Activated CD8-positive, alpha-beta T cell treated with anti-CD3 and anti-CD28 coated beads for 36 hours (primary cell): ENCODE results near the gene PHEX. TPM values are rescaled to one million over a fixed set of nuclear protein-coding genes. Genes with fewer than 3 reads are reported as not detected.

Experiments used
- ATAC-seq: fragments of 200-7000 bp; cut with Tn5 transposase; one replicate; pipeline ENCODE4 v1.10.0; 2021; ENCODE audit warnings: mild to moderate bottlenecking, moderate library complexity
- CTCF ChIA-PET: fragments of 350-600 bp; sonication (Branson Sonifier 250); formaldehyde crosslinking; loops from one replicate; lab custom pipeline; 2021; ENCODE audit warnings: antibody characterized with exemption; lab: Charles Lee
- POLR2A ChIA-PET: fragments of 350-600 bp; sonication (Branson Sonifier 250); formaldehyde crosslinking; loops from one replicate; lab custom pipeline; 2021; ENCODE audit warnings: antibody characterized with exemption; lab: Charles Lee
- DNase-seq: peaks from one replicate; pipeline ENCODE4 v3.0.0-alpha.2; 2020
- H3K27ac Mint-ChIP-seq: one replicate; pipeline ENCODE4 v1.8.0; 2021; ENCODE audit warnings: mild to moderate bottlenecking, mixed read lengths
- H3K27me3 Mint-ChIP-seq: one replicate; pipeline ENCODE4 v1.8.0; 2021; ENCODE audit warnings: mixed read lengths
- H3K36me3 Mint-ChIP-seq: one replicate; pipeline ENCODE4 v1.8.0; 2021; ENCODE audit warnings: low read depth, mixed read lengths
- H3K4me1 Mint-ChIP-seq: one replicate; pipeline ENCODE4 v1.8.0; 2021; ENCODE audit warnings: low read depth, mixed read lengths
- H3K4me3 Mint-ChIP-seq: one replicate; pipeline ENCODE4 v1.8.0; 2021; ENCODE audit warnings: mild to moderate bottlenecking, moderate library complexity, mixed read lengths
- H3K9me3 Mint-ChIP-seq: one replicate; pipeline ENCODE4 v1.8.0; 2021; ENCODE audit warnings: mixed read lengths
- intact Hi-C: fragments of 100-400 bp; cut with micrococcal nuclease; formaldehyde crosslinking; loops from one replicate; pipeline ENCODE4 v1.10.0; 2022
- total RNA-seq, 2 experiments: library from RNA; stranded (reverse); gene quantifications; one replicate each; pipeline ENCODE4 v1.2.3, GENCODE V29; 2021
- TF ChIP-seq, protein P1 (sequence below): fragments of 200-600 bp; IDR thresholded peaks from one replicate; pipeline ENCODE4 v1.8.0; 2022; ENCODE audit warnings: antibody characterized with exemption, mild to moderate bottlenecking

PHEX gene
- total RNA-seq, 2 experiments from 2014 or later: 22.7 to 25.2 TPM

- peaks cover 3% of the 10 kb centered on the region for H3K4me1 Mint-ChIP-seq
- DNase-seq: no peak
- no peak overlapping the region for H3K27ac Mint-ChIP-seq
- CTCF ChIA-PET: no interaction called here
- POLR2A ChIA-PET: no interaction called here
- H3K4me3 Mint-ChIP-seq: no peak overlapping the region
- no peaks in the 10 kb centered on the region for H3K36me3 Mint-ChIP-seq
- H3K9me3 Mint-ChIP-seq: no peaks in the 10 kb centered on the region
- ATAC-seq: no peak
- H3K27me3 Mint-ChIP-seq: peaks cover 5% of the 10 kb centered on the region
- intact Hi-C loops: no loop called here
- TF ChIP-seq, protein P1, sequence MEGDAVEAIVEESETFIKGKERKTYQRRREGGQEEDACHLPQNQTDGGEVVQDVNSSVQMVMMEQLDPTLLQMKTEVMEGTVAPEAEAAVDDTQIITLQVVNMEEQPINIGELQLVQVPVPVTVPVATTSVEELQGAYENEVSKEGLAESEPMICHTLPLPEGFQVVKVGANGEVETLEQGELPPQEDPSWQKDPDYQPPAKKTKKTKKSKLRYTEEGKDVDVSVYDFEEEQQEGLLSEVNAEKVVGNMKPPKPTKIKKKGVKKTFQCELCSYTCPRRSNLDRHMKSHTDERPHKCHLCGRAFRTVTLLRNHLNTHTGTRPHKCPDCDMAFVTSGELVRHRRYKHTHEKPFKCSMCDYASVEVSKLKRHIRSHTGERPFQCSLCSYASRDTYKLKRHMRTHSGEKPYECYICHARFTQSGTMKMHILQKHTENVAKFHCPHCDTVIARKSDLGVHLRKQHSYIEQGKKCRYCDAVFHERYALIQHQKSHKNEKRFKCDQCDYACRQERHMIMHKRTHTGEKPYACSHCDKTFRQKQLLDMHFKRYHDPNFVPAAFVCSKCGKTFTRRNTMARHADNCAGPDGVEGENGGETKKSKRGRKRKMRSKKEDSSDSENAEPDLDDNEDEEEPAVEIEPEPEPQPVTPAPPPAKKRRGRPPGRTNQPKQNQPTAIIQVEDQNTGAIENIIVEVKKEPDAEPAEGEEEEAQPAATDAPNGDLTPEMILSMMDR: no peak
These were observed 264.7 kb downstream of the PHEX start for GRCh38 chrX:22296871-22297270.

DNA sequence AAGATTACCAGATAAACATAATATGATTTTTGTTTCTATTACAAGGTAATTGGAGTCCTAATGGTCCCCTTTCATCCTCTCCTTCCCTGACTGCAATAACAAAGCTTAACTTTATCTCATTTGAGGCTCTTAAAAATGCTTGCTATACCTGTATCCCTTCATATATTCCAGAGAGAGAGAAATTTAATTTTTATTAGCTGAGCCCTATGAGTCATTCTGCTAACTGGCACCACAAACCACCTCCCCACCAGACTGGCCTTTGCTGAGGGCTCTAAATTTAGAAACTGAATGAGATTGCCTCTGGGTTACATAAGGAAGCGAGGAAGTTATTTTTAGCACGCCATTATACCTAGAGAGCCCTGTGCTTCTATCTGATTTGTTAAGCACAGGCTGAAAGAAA, 268.0 kb downstream of the PHEX start:
- CTCF ChIA-PET: no interaction called here
- H3K36me3 Mint-ChIP-seq: no peaks in the 10 kb centered on the region
- H3K4me3 Mint-ChIP-seq: no peak overlapping the region
- H3K27me3 Mint-ChIP-seq: peaks cover 3% of the 10 kb centered on the region
- TF ChIP-seq, protein P1: no peak
- intact Hi-C loops: no loop called here
- DNase-seq (peak; percentile 1), ATAC-seq (no peak)
- H3K9me3 Mint-ChIP-seq: no peaks in the 10 kb centered on the region
- H3K4me1 Mint-ChIP-seq: peaks cover 3% of the 10 kb centered on the region
- POLR2A ChIA-PET: no interaction called here
- no peak overlapping the region for H3K27ac Mint-ChIP-seq

Other genes with a start within 250 kb of the PHEX start
- gene MBTPS2, start 192.7 kb upstream of the PHEX start, total RNA-seq: 10 to 100 TPM; 12.6 to 12.8 TPM
- gene YY2, start 176.3 kb upstream of the PHEX start, total RNA-seq: 1 to 10 TPM; 2.0 to 2.3 TPM
- 100 to 1,000 TPM; 175 to 184 TPM for gene SMS, start 91.6 kb upstream of the PHEX start, total RNA-seq
- not detected for gene CBLL2, start 240.6 kb downstream of the PHEX start, total RNA-seq